DMS153 treated with DMSO at 0.1 percent for 48 hours (cell line): ENCODE measurements around the gene ACOT9.
A peak's percentile ranks its signal among the peaks of the same experiment; 100 is the strongest.
"Not testable (repeated sequence)": the region's sequence is repeated elsewhere in the genome, so short reads cannot be mapped to it uniquely, and the experiment has no call there.

Source experiments
- DNase-seq: peaks from one replicate; lab custom pipeline; 2025; ENCODE audit not compliant: unreplicated experiment; lab: John Stamatoyannopoulos, UW

The ACOT9 gene

DNA sequence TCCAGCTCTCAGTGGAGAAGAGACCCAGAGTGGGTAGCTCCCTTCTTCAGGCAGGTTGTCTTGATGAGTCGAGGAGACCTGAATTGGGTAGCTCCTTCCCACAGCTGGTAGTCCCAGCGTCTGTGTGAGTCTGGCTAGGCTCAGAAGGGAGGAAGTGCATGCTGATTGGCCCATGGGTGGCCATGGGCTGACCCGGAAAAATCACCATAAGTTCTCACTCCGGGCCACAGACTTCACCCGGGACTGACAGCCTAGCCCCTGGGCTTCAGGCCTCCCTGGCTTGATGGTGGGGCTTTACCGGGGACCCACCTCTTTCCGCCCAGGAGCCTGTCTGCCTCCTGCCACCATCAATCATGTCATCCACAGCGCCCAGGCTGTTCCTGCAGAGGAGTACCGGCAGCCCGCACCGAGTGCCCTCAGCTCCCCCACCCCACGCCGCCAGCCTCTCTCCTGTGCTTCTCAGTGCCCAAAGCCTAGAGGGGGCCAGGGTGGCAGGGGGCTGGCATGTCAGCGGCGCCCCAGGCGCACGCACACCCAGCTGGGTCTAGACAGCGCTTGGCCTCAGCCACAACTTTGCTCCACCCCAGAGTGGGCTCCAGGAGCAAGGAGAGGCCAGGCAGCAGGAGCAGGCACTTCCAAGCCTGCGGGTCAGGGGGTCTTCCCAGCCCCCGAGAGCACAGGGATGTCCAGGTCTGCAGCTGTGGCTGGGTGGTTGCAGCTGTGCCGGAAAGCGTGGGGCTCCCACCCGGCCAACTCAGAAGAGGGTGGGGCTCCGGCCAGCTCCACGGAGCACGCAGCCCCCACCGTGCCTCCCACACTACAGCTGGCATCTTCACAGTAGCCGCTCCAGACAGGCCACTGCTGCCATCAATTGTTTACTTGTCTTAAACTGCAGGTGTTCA, 23.8 kb upstream of the ACOT9 start:
- no peak for DNase-seq

DNA sequence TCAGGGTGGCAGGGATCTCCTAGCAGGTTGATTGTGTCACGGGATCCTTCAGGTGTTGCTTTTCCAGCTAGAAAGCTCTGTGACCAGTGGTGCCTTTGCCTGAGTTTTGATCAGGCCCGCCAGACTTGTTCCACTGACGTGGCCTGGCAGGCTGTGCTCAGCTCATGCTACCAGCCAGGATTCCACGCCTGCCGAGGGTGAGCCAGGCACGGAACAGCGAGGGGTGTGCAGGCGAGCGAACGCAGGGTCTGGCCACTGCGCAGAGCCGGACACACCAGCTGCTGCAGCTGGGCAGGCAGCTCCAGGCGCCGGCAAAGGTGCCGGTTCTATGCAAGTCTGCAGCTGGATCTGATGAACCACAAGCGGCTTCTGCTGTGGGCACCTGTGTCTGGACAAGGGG, 22.8 kb upstream of the ACOT9 start:
- DNase-seq = no peak

DNA sequence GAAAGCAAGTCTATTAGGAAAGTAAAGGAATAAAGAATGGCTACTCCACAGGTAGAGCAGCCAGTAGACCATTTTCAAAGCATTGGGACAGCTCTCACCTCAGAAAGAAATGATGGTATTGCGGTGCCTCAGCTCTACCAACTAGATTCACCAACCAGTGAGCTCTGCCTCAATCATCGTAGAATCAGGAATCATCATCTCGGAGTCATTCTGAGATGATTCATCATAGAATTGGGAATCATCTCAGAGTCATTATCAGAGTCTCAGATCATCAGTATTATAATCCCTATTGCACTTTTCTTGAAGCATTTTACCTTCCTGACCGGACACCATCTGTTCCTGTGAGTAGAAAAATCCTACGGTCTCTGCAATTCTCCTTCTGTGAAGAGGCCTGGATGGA, 22.4 kb upstream of the ACOT9 start:
- no peak for DNase-seq

DNA sequence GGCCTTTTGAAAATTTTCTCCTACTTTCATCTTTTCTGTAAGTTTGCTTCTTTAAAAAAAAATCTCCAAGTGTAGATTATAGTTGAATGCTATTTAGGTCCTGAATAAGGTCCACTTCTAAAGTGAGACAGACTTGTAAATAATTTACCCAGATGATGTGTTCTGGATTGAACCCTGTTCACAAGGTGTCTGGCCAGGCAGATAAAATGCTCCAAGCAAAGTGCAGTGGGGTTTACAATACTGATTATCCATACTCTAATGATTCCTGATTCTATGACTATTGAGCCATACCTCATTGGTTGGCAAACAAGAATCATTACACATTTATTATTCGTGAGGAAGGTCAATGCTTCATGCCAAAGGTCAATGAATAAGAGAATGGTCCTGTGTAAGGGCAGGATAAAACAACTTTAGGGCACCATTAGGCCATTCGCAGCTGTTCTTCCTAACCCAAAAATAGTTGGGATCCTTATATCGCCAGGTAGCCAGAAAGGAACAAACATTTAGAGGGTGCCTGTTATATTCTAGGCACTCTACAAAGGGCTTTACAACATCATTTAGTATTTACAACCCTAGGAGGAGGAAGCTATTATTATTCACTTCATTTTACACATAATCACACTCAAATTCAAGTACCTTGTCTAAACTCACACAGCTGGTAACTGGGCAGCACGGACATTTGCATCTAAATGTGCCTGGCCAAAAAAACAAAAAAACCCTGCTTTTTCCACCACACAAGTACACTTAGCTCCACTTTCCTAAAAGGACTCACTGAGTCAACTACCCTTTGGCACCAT, 21.3 kb upstream of the ACOT9 start:
- DNase-seq = peak; percentile 40

DNA sequence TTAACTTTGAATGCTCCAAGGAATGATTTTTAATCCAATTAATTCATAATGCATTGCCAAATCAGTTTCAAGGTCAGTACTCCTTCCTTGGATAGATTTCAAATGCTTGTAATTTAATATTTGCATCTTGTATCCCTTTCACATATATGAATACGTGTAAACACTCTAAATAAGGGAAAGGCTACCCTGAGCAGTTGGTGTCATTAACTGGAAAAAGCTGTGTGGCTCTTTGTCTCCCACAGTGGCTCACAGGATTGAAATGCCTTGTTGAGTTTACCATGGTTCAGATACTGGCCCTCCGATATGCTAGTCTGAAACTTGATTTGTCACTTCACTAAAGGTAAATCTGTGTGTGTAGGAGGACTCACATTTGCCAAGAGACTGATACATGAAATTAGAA, 16.7 kb upstream of the ACOT9 start:
- DNase-seq = no peak

DNA sequence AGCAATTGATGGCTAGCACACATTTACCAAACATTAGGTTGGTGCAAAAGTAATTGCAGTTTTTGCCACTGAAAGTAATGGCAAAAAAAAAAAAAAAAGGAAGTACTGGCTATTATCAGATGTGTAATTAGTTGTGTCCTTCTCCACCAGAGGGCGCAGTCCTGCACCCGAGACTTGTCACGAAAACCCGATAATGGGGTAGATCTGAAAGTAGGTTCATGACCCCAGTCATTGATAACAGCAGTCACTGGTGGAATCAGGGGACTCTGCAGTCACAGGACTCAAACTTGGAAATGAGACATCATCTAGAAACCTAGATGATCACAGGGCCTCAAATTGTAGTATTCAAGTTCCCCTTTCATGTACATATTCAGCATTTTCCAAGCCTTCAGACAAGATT, 13.1 kb upstream of the ACOT9 start:
- peak; percentile 14 for DNase-seq

DNA sequence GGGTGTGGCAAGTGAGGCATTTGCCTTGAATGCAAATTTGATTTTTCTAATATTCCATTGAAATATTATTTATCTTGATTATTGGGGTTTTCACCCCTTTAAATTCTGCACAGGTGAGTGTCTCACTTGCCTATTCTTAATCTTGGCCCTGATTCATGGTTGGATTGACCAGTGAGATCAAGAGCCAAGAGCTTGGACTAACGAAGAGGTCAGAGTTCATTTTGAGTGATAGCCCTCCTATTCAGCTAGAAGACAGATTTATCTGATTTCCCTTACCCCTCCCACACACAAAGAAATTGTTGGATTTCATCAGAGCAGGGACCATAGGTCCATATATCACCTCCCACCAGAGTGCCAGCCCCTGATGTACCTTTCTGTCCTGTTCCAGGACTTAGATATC, 11.6 kb upstream of the ACOT9 start:
- DNase-seq = no peak

DNA sequence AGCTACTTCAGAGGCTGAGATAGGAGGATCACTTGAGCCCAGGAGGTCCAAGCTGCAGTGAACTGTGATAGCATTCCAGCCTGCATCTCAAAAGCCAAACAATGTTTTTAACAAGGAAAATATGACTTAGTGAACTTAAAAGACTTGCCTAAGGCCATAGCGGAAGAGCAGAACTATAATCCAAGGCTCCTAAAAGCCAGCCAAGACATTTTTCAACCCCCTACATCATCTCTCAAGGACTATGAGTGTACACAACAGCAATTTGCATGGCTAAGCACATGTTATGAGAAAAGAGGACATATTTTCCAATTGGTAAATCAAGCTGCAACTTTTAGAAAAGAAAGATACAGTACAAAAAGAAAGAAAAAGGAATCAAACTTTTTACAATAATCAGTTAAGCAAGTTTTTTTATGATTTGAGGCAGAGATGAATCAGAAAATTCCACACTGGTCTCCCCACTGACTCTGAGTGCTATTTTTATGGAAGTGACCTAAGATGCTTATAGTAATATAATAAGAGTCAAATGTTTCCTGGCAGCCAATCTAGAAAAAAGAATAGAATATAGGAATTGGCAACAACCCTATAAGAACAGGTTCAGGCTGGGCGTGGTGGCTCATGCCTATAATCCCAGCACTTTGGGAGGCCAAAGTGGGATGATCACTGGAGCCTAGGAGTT, 9.8 kb upstream of the ACOT9 start:
- DNase-seq = no peak

DNA sequence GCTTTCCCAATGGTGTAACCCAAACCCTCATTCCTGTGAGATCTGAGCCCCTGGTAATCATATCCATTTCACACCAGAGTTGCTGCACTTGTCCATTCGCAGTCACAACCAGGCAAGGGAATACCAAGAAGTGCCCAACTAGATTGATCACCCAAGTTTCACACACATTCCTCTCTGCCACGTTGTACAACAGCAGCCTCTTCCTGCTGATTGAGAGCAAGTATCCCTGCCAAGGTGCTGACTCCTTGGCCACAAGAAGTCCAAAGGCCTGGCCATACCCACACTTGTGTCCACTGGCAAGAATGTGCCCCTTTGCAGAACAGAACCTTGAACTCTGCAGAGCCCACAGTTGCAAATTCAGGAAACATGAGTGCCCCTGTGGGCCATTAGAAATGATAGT, 6.5 kb upstream of the ACOT9 start:
- DNase-seq = no peak

DNA sequence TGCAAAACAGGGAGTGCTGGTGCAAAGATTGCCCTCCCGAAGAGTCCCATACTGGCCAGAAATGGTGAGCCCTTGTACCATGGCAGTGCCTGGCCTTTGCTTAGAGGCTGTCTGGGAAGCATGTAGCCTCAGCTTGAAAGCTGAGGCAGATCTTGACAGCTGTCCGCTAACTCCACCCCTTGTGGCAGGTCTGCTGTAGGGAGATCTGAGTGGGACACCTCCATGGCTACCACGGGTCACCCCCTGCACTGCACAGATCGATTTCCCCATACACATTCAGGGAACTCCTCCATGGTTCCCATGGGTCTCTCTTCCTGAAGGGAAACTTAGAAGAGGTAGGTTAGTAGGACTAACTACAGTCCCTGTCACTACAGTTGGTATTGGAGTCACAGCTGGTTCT, 6.1 kb upstream of the ACOT9 start:
- no peak for DNase-seq

DNA sequence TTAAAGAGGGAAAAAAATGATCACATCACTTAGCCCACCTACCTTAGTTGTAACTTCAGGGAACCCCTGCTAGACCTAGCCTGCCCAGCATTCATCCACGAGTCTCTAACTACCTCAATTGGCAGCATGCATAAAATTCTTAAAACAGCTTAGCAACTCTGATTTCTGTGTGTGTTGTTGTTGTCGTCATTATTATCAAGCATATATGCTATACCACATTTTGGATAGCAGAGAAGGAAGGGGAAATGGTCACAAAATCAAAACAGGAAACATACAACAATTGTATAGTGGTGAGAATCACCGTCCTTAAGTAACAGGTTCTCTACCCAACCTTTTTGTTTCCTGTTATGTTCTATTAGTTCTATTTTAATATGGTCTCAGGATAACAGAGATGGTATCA, 2.7 kb upstream of the ACOT9 start:
- DNase-seq = no peak

DNA sequence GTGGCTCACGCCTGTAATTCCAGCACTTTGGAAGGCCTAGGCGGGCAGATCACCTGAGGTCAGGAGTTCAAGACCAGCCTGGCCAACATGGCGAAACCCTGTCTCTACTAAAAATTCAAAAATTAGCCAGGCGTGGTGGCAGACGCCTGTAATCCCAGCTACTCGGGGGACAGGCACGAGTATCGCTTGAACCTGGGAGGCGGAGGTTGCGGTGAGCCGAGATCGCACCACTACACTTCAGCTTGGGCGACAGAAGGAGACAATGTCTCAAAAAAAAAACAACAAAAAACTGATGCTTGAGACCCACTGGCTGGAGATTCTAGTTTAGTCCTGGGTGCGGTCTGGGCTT, 521 bp upstream of the ACOT9 start:
- DNase-seq = not testable (repeated sequence)

DNA sequence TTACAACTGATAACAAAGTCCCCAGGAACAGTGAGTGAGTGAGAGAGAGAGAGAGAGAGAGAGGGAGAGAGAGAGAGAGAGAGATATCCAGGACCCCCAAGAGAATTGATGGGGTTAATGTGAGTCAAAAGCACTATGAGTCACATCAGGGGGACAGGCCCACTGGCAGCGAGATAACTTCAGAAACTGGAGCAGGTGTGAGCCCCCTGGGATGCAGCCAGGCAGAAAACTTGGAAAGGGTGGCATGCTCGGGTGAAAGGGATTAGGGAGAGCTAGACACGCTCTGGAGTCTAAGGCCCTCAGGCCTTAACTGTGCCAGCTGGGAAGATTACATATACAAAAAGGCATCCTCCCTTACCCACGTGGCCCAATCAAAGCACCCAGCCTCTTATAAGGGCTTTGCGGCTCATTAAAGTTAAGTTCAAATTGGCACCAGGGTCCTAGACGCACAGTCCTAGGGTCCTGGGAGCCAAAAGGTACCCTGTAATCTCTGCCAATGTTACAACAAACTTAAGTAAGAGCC, 841 bp downstream of the ACOT9 start:
- no peak for DNase-seq

DNA sequence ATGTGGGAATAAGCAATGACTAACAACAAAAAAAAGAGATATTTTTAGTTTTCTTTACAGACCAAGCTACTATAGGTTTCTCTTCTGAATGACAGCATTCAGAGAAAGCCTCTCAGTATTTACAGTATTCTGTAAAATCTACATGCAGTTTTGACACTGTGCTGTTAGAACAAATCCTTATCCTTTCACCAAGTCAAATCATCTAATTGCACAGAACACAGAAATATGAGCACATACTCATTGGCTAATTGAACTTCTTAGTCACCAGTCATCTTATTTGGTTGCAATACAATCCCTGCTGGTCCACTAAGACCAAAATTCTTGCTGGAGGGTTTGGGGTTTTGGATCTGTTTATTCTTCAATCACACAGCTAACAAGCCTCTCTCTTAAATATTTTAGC, 5.7 kb downstream of the ACOT9 start:
- DNase-seq = no peak

DNA sequence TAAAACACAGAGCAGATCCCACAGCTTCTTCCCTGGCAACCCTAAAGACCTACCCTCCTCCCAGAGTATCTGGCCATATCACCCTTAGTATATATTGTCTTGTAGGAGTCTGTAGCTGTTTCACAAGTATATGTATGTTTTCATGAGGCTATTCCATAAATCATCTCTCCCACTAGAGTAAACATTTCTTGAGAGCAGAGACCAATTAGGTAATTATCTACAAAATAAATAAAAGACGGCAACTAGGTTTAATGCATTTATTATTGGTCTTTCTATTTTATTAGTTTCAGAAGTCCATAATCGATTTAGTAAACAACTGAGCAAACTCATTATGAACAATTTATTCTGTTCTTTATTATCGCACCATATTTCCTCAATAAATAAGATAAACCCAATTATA, 7.0 kb downstream of the ACOT9 start:
- DNase-seq = no peak

DNA sequence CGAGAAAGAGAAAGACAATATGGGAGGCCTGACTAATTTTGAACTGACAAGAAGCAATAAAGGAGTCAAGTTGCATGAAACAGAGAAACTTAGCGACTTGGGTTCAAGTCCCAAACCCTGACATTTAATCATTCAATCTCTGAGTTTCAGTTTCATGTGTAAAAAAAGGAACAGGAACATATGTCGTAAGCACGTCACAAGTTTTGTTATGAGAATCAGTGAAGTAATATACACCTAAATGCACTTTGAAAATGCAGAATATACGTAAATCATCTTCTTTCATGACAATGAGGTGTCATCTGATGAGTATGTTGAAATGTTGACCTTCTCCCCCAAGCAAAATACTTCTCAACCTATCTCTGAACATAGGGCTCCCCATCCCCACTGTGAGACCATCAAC, 10.4 kb downstream of the ACOT9 start:
- no peak for DNase-seq

DNA sequence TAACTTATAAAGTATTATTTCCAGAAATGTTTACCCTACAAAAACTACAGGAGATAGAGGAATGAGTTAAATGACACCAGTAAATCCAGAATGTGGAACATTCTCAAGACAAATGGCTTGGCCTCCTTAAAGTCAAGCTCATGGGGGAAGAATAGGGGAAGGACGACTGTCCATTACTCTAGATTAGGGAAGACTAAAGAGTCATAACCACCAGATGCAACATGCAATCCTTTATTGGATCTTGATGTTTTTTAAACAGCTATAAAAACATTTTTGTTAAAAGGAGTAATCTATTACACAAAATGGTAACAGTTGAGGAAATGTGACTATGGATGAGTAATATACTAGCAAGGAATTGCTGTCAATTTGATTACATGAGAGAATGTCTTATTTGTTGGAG, 11.1 kb downstream of the ACOT9 start:
- no peak for DNase-seq

DNA sequence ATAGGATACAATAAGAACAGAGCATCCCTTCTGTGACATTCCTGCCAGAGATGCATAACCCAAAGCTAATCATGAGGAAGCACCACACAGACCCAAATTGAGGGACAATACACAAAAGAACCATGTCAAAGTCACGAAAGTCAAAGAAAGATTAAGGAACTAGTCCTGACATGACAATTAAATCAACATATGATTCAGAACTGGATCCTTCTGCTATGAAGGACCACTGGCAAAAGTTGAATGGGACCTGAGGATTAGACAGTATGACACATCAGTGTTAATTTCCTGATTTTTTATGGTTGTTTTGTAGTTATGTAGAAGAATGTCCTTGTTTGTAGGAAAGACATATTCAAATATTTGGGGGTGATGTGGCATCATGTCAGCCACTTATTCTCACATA, 13.9 kb downstream of the ACOT9 start:
- DNase-seq = no peak

DNA sequence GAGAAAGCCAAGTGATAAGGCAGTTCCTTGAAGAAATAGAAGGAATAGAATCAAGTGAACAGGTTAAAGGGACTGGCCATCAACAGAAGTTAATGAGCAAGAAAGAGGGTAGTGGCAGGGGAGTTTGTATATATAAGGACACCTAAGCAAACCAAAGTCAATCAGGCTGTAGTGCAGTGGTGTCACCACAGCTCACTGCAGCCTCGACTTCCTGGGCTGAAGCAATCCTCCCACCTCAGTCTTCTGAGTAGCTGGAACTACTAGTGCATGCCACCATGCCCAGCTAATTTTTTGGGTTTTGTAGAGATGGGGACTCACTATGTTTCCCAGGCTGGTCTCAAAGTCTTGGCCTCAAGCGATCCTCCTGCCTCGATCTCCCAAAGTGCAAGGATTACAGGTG, 15.9 kb downstream of the ACOT9 start:
- no peak for DNase-seq

DNA sequence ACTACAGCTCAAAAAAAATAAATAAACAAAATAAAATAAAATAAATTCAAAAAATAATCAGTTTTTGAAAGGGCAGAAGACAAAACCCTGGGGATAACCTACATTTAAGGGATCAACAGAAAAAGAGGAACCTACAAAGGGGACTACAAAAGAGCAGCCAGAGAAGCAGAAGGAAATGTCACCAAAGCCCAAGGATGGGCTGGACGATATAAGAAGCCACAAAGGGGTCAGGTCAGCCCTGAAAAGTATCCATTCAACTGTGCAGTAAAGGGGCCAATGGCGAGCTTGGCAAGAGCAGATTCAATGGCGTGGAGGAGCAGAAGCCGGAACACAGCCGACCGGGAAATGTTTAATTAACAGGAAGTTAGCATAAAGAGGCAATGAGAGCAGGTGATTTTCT, 16.9 kb downstream of the ACOT9 start:
- no peak for DNase-seq

DNA sequence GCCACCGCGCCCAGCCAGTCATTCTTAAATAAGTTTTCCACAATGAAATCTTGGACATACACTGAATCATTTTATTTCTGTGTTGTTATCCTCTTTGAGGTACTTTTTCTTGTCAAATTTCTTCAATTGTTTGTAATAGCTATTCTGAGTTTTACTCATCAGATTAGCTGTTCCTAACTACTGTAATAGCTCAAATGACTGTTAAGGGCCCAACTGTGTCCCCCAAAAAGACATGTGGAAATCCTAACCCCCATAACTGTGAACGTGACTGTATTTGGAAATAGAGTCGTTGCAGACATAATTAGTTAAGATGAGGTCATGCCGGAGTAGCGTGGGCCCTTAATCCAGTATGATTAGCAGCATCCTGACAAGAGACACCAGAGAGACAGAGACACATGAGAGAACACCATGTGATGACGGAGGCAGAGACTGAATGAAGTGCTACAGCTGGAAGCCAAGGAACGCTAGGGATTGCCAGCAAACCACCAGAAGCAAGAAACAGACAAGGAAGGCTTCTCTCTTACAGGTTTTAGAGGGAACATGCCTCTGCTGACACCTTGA, 22.9 kb downstream of the ACOT9 start:
- no peak for DNase-seq
